IMR-90 (cell line): ENCODE data around the gene SHISA3. TPM values are rescaled to one million over a fixed set of nuclear protein-coding genes. Genes with fewer than 3 reads are reported as not detected.

Experiments used
- ATAC-seq: fragments of 200-7000 bp; cut with Tn5 transposase; 2 replicates; pipeline ENCODE4 v1.9.1; 2020; ENCODE audit warnings: low read depth, mild to moderate bottlenecking, moderate library complexity
- BruUV-seq: library from RNA; stranded (reverse); fragments of 400-500 nt; replicated peaks from 2 replicates; lab custom pipeline; 2021; lab: Mats Ljungman, UMichigan
- CTCF ChIA-PET: fragments of 300-600 bp; formaldehyde crosslinking; extraction: SDS; loops from one replicate; lab custom pipeline; 2021; ENCODE audit warnings: antibody characterized with exemption; lab: Yijun Ruan, JAX
- POLR2A ChIA-PET: fragments of 300-600 bp; sonication (Branson Sonifier 250); formaldehyde crosslinking; loops from one replicate; lab custom pipeline; 2022; ENCODE audit warnings: antibody characterized with exemption; ENCODE audit not compliant: unreplicated experiment; lab: Charles Lee
- DNase-seq: peaks from one replicate; pipeline ENCODE4 v3.0.0; 2013
- H2AFZ ChIP-seq: replicated peaks from 2 replicates; pipeline ENCODE3; 2013; ENCODE audit warnings: low read length, mild to moderate bottlenecking; ENCODE audit not compliant: poor library complexity
- H2AK5ac ChIP-seq: 2 replicates; pipeline ENCODE4 v1.6.1; 2013; ENCODE audit warnings: low read depth, low read length, inconsistent platforms
- H2AK9ac ChIP-seq: replicated peaks from 2 replicates; pipeline ENCODE3; 2013; ENCODE audit warnings: mild to moderate bottlenecking, low read depth, low read length, moderate library complexity; ENCODE audit not compliant: poor library complexity
- H2BK120ac ChIP-seq: 2 replicates; pipeline ENCODE4 v1.6.1; 2013; ENCODE audit warnings: low read depth, low read length, inconsistent platforms
- H2BK15ac ChIP-seq: 3 replicates; pipeline ENCODE4 v1.6.1; 2013; ENCODE audit warnings: low read depth, low read length, inconsistent platforms
- H2BK20ac ChIP-seq: 2 replicates; pipeline ENCODE4 v1.6.1; 2013; ENCODE audit warnings: low read depth, mild to moderate bottlenecking, inconsistent platforms, low read length, moderate library complexity
- H2BK5ac ChIP-seq: 2 replicates; pipeline ENCODE4 v1.6.1; 2013; ENCODE audit warnings: mild to moderate bottlenecking, low read depth, low read length, inconsistent platforms; ENCODE audit not compliant: poor library complexity, severe bottlenecking
- H3K14ac ChIP-seq: replicated peaks from 2 replicates; pipeline ENCODE4 v1.6.1; 2013; ENCODE audit warnings: low read depth, low read length, inconsistent platforms
- H3K18ac ChIP-seq: 2 replicates; pipeline ENCODE4 v1.6.1; 2013; ENCODE audit warnings: low read depth, low read length, control low read depth
- H3K23ac ChIP-seq: 2 replicates; pipeline ENCODE4 v1.6.1; 2013; ENCODE audit warnings: low read depth, low read length, inconsistent platforms
- H3K27ac ChIP-seq: 2 replicates; pipeline ENCODE4 v1.5.1; 2013; ENCODE audit warnings: mild to moderate bottlenecking, control low read depth, low read length; ENCODE audit not compliant: insufficient read depth
- H3K27me3 ChIP-seq: 2 replicates; pipeline ENCODE4 v1.6.1; 2013; ENCODE audit warnings: low read length; ENCODE audit not compliant: control insufficient read depth, insufficient read depth
- H3K36me3 ChIP-seq: 2 replicates; pipeline ENCODE4 v1.6.1; 2013; ENCODE audit warnings: low read length, mixed read lengths; ENCODE audit not compliant: control insufficient read depth, insufficient read depth
- H3K4ac ChIP-seq: 2 replicates; pipeline ENCODE4 v1.6.1; 2013; ENCODE audit warnings: low read depth, low read length, inconsistent platforms
- H3K4me1 ChIP-seq: 2 replicates; pipeline ENCODE4 v1.6.1; 2013; ENCODE audit warnings: low read length, mixed read lengths; ENCODE audit not compliant: control insufficient read depth, insufficient read depth
- H3K4me2 ChIP-seq: 2 replicates; pipeline ENCODE4 v1.6.1; 2013; ENCODE audit warnings: low read depth, mild to moderate bottlenecking, control low read depth, low read length, moderate library complexity
- H3K4me3 ChIP-seq: 2 replicates; pipeline ENCODE4 v1.5.1; 2013; ENCODE audit warnings: low read depth, mild to moderate bottlenecking, control low read depth, low read length, moderate library complexity; ENCODE audit not compliant: insufficient read depth
- H3K56ac ChIP-seq: 2 replicates; pipeline ENCODE4 v1.6.1; 2013; ENCODE audit warnings: low read length, inconsistent platforms; ENCODE audit not compliant: insufficient read depth; ENCODE audit errors: extremely low read depth
- H3K79me1 ChIP-seq, 2 experiments: 2 replicates each; pipeline ENCODE4 v1.6.1; 2013; ENCODE audit warnings: low read length in 2 of 2, inconsistent platforms in 1 of 2, low read depth in 1 of 2
- H3K9ac ChIP-seq: 2 replicates; pipeline ENCODE4 v1.6.1; 2013; ENCODE audit warnings: low read depth, low read length, control low read depth
- H3K9me1 ChIP-seq: 2 replicates; pipeline ENCODE4 v1.6.1; 2013; ENCODE audit warnings: low read length, inconsistent platforms; ENCODE audit not compliant: insufficient read depth
- H3K9me3 ChIP-seq: 2 replicates; pipeline ENCODE4 v1.6.1; 2013; ENCODE audit warnings: low read length; ENCODE audit not compliant: control insufficient read depth, insufficient read depth
- H4K20me1 ChIP-seq: 2 replicates; pipeline ENCODE4 v1.6.1; 2013; ENCODE audit warnings: low read length, inconsistent platforms; ENCODE audit not compliant: insufficient read depth
- H4K5ac ChIP-seq: 2 replicates; pipeline ENCODE4 v1.6.1; 2013; ENCODE audit warnings: mild to moderate bottlenecking, low read depth, low read length, control low read depth
- H4K8ac ChIP-seq, 2 experiments: 2 replicates each; pipeline ENCODE4 v1.6.1; 2013; ENCODE audit warnings: low read depth in 2 of 2, low read length in 2 of 2, control low read depth in 1 of 2, inconsistent platforms in 1 of 2
- H4K91ac ChIP-seq: 2 replicates; pipeline ENCODE4 v1.6.1; 2013; ENCODE audit warnings: low read depth, low read length, inconsistent platforms; ENCODE audit not compliant: insufficient read depth
- BHLHE40 ChIP-seq: fragments of 150-350 bp; IDR thresholded peaks from 2 replicates; pipeline ENCODE4 v1.6.1; 2016; ENCODE audit warnings: mild to moderate bottlenecking, low read depth, low read length
- MAFK ChIP-seq: IDR thresholded peaks from 2 replicates; pipeline ENCODE4 v1.6.1; 2012; ENCODE audit warnings: low read depth, low read length, improper control_type of control experiment
- MAZ ChIP-seq: IDR thresholded peaks from 2 replicates; pipeline ENCODE4 v1.6.1; 2012; ENCODE audit warnings: low read depth, mild to moderate bottlenecking, low read length, improper control_type of control experiment, moderate library complexity, borderline replicate concordance
- MXI1 ChIP-seq: IDR thresholded peaks from 2 replicates; pipeline ENCODE4 v1.6.1; 2012; ENCODE audit warnings: low read depth, mild to moderate bottlenecking, low read length, moderate library complexity, borderline replicate concordance
- POLR2A ChIP-seq: IDR thresholded peaks from 2 replicates; pipeline ENCODE4 v1.6.1; 2012; ENCODE audit warnings: mild to moderate bottlenecking, low read depth, low read length
- SMC3 ChIP-seq: fragments of 150-350 bp; IDR thresholded peaks from 2 replicates; pipeline ENCODE4 v1.6.1; 2016; ENCODE audit warnings: low read depth, mild to moderate bottlenecking, antibody characterized with exemption, low read length, moderate library complexity
- WGBS, 2 experiments: methylation state at CpG; one replicate each; pipeline versions ENCODE4 v1.1.5 to v1.1.7; 2013; ENCODE audit warnings: missing lambda C conversion rate in 2 of 2; ENCODE audit not compliant: insufficient read length in 1 of 2; ENCODE audit errors: extremely low coverage in 2 of 2; 5-methylcytosine and 5-hydroxymethylcytosine counted together
- dilution Hi-C: fragments of 300-500 bp; cut with HindIII; formaldehyde crosslinking; loops from one replicate; pipeline ENCODE4 v1.14.3; 2018; ENCODE audit warnings: low sequenced_read_pairs; ENCODE audit not compliant: unreplicated experiment
- in situ Hi-C: fragments of 300-500 bp; cut with MboI; formaldehyde crosslinking; loops from 3 replicates; pipeline ENCODE4 v1.14.3; 2019; ENCODE audit warnings: low sequenced_read_pairs, inconsistent platforms, mixed read lengths
- intact Hi-C: fragments of 100-400 bp; cut with micrococcal nuclease; formaldehyde crosslinking; loops from 2 replicates; pipeline ENCODE4 v1.10.0; 2022
- polyA plus RNA-seq, 3 experiments: library from polyadenylated mRNA; depleted of rRNA; stranded (reverse); fragments of >200 nt; gene quantifications; 2 replicates each; pipeline ENCODE4 v1.2.3, GENCODE V29; 2012; ENCODE audit warnings: low replicate concordance in 1 of 3
- total RNA-seq: library from RNA; depleted of rRNA; stranded (reverse); fragments of >200 nt; gene quantifications from 2 replicates; pipeline ENCODE4 v1.2.3, GENCODE V29; 2012

SHISA3 gene
- total and polyA plus RNA-seq, 2 of the 4 experiments (the other 2 are of a cell fraction): 0.18 to 0.77 TPM

DNA sequence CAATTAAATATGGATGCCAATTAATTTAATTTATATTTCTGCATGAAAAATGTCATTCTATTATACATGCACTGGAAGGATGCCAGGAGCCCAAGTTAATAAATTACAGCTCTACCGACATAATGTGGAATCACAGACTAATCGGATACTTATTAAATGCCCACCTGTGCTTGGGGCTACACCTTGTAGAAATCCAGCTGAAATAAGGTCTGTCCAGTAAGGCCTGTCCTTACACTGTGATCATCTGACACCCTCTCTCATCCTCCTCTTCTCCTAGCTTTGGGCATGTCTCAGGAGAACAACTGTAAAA lies 6.0 kb upstream of the SHISA3 start:
- no peak overlapping the region for H3K14ac ChIP-seq
- no peaks in the 10 kb centered on the region for H4K20me1 ChIP-seq
- no peak overlapping the region for H2AK9ac ChIP-seq
- H4K91ac ChIP-seq: no peak overlapping the region
- H4K5ac ChIP-seq: no peak overlapping the region
- dilution Hi-C loops: no loop called here
- no peaks in the 10 kb centered on the region for H3K79me1 ChIP-seq
- ATAC-seq: no peak
- no peak overlapping the region for H2AK5ac ChIP-seq
- in situ Hi-C loops: no loop called here
- intact Hi-C loops: no loop called here
- TF ChIP-seq POLR2A (no peak), BHLHE40 (no peak), SMC3 (no peak), MXI1 (no peak), MAZ (no peak), MAFK (no peak)
- no CpG with 5 or more reads among the region's 2 CpGs for WGBS, 2 experiments
- H2BK20ac ChIP-seq: no peak overlapping the region
- no peak overlapping the region for H3K27ac ChIP-seq
- H2BK15ac ChIP-seq: no peak overlapping the region
- H2BK120ac ChIP-seq: no peak overlapping the region
- H3K23ac ChIP-seq: no peak overlapping the region
- H3K4ac ChIP-seq: no peak overlapping the region
- H3K9me3 ChIP-seq: no peaks in the 10 kb centered on the region
- peaks cover 5% of the 10 kb centered on the region; the same call in 1 of the 2 replicates for H3K4me1 ChIP-seq
- no peak overlapping the region for H3K56ac ChIP-seq
- DNase-seq: no peak
- H3K27me3 ChIP-seq: no peaks in the 10 kb centered on the region
- H2BK5ac ChIP-seq: no peak overlapping the region
- no peak overlapping the region for H2AFZ ChIP-seq
- CTCF ChIA-PET: interaction anchor here (0.6 to 1.0 kb wide), 3 partner anchors 20 to 1558 kb away, joined by 3 read pairs; no protein-coding TSS in a partner anchor
- no peak overlapping the region for H4K8ac ChIP-seq
- H3K36me3 ChIP-seq: no peaks in the 10 kb centered on the region
- H3K4me2 ChIP-seq: no peak overlapping the region
- POLR2A ChIA-PET: no interaction called here
- BruUV-seq: no TSS peak
- H3K9me1 ChIP-seq: no peaks in the 10 kb centered on the region
- H3K4me3 ChIP-seq: no peak overlapping the region
- H3K18ac ChIP-seq: no peak overlapping the region
- H3K9ac ChIP-seq: no peak overlapping the region
